PC-3 (cell line): Measurements from ENCODE around the gene SMAD3. TPM values are rescaled to one million over a fixed set of nuclear protein-coding genes. Genes with fewer than 3 reads are reported as not detected.

Experiments
- ATAC-seq: fragments of 200-7000 bp; cut with Tn5 transposase; 2 replicates; pipeline ENCODE4 v1.9.1; 2020; ENCODE audit warnings: mild to moderate bottlenecking, moderate library complexity
- BruUV-seq: library from RNA; stranded (reverse); fragments of 400-500 nt; replicated peaks from 2 replicates; lab custom pipeline; 2021; lab: Mats Ljungman, UMichigan
- CTCF ChIA-PET: fragments of 300-600 bp; sonication (Branson Sonifier 250); formaldehyde crosslinking; loops from one replicate; lab custom pipeline; 2022; ENCODE audit warnings: antibody characterized with exemption; lab: Charles Lee
- POLR2A ChIA-PET: fragments of 300-600 bp; sonication (Branson Sonifier 250); formaldehyde crosslinking; loops from one replicate; lab custom pipeline; 2022; ENCODE audit warnings: antibody characterized with exemption; ENCODE audit not compliant: unreplicated experiment; lab: Charles Lee
- DNase-seq: peaks from one replicate; pipeline ENCODE4 v3.0.0-alpha.2; 2015
- H2AFZ ChIP-seq: fragments of 300-600 bp; sonication (generic); 2 replicates; pipeline ENCODE4 v1.6.0; 2016; ENCODE audit warnings: antibody characterized with exemption, low read length
- H3F3A ChIP-seq: fragments of 300-600 bp; sonication (generic); one replicate; pipeline ENCODE4 v1.6.0; 2017; ENCODE audit warnings: antibody characterized with exemption, low read length, control low read depth, mild to moderate bottlenecking; ENCODE audit not compliant: unreplicated experiment
- H3K27ac ChIP-seq: fragments of 300-600 bp; sonication (generic); 2 replicates; pipeline ENCODE4 v1.5.1; 2016; ENCODE audit warnings: mild to moderate bottlenecking, low read length
- H3K27me3 ChIP-seq: fragments of 300-600 bp; sonication (generic); 2 replicates; pipeline ENCODE4 v1.6.1; 2016; ENCODE audit warnings: low read length, mixed read lengths
- H3K36me3 ChIP-seq: fragments of 300-600 bp; sonication (generic); 2 replicates; pipeline ENCODE4 v1.6.1; 2016; ENCODE audit warnings: low read depth, mixed run types, low read length, mixed read lengths
- H3K4me1 ChIP-seq: fragments of 300-600 bp; sonication (generic); 2 replicates; pipeline ENCODE4 v1.5.1; 2016; ENCODE audit warnings: low read length; ENCODE audit not compliant: insufficient read depth
- H3K4me2 ChIP-seq: fragments of 300-600 bp; sonication (generic); 2 replicates; pipeline ENCODE4 v1.6.0; 2016; ENCODE audit warnings: low read length
- H3K4me3 ChIP-seq: fragments of 300-600 bp; sonication (generic); 2 replicates; pipeline ENCODE4 v1.5.1; 2016; ENCODE audit warnings: mild to moderate bottlenecking, low read length, mixed read lengths
- H3K79me2 ChIP-seq: fragments of 300-600 bp; sonication (generic); 2 replicates; pipeline ENCODE4 v1.6.1; 2017; ENCODE audit warnings: low read length, mixed read lengths
- H3K9ac ChIP-seq: fragments of 300-600 bp; sonication (generic); 2 replicates; pipeline ENCODE4 v1.6.0; 2016; ENCODE audit warnings: mild to moderate bottlenecking, low read length
- H3K9me2 ChIP-seq: fragments of 300-600 bp; sonication (generic); replicated peaks from 2 replicates; pipeline ENCODE4 v1.6.1; 2016; ENCODE audit warnings: mixed run types, low read length, mixed read lengths
- H3K9me3 ChIP-seq: fragments of 300-600 bp; sonication (generic); 2 replicates; pipeline ENCODE4 v1.6.1; 2016; ENCODE audit warnings: low read length, mixed read lengths
- H4K20me1 ChIP-seq: fragments of 300-600 bp; sonication (generic); 2 replicates; pipeline ENCODE4 v1.6.1; 2016; ENCODE audit warnings: low read length, mixed read lengths
- EZH2 ChIP-seq: fragments of 300-600 bp; sonication (generic); IDR thresholded peaks from one replicate; pipeline ENCODE4 v1.6.1; 2017; ENCODE audit warnings: antibody characterized with exemption, mild to moderate bottlenecking, low read length; ENCODE audit not compliant: unreplicated experiment
- EZH2phosphoT487 ChIP-seq: fragments of 300-600 bp; sonication (generic); IDR thresholded peaks from 2 replicates; pipeline ENCODE4 v1.6.1; 2018; ENCODE audit warnings: mild to moderate bottlenecking, antibody characterized with exemption, low read length, borderline replicate concordance
- intact Hi-C: fragments of 100-400 bp; cut with micrococcal nuclease; formaldehyde crosslinking; loops from 2 replicates; pipeline ENCODE4 v1.9.0; 2023
- total RNA-seq: library from RNA; depleted of rRNA; stranded (reverse); fragments of >200 nt; gene quantifications from 2 replicates; pipeline ENCODE4 v1.2.3, GENCODE V29; 2014
- TF ChIP-seq, protein P1 (sequence below): fragments of 300-600 bp; sonication (generic); conservative IDR thresholded peaks from 2 replicates; pipeline ENCODE4 v1.5.1; 2017; ENCODE audit warnings: antibody characterized with exemption, low read depth, mild to moderate bottlenecking, low read length

Gene SMAD3
- total RNA-seq, 1 experiment from 2014 or later: 75.6 TPM

GRCh38 chr15:67103432-67103831 lies 38.0 kb downstream of the SMAD3 start:
- Histone ChIP-seq H3K9me3 (no peaks in the 10 kb centered on the region), H3K36me3 (peaks cover 39% of the 10 kb centered on the region), H3K9ac (no peak overlapping the region), H3F3A (peaks cover 17% of the 10 kb centered on the region), H3K4me3 (no peak overlapping the region), H3K79me2 (peaks cover 90% of the 10 kb centered on the region), H3K27me3 (no peaks in the 10 kb centered on the region), H3K9me2 (no peaks in the 10 kb centered on the region), H3K4me2 (no peak overlapping the region), H2AFZ (no peak overlapping the region), H4K20me1 (no peaks in the 10 kb centered on the region), H3K4me1 (peaks cover 64% of the 10 kb centered on the region), H3K27ac (peak overlapping the region; percentile 99)
- intact Hi-C loops: no loop called here
- TF ChIP-seq EZH2: no peak
- TF ChIP-seq, protein P1, sequence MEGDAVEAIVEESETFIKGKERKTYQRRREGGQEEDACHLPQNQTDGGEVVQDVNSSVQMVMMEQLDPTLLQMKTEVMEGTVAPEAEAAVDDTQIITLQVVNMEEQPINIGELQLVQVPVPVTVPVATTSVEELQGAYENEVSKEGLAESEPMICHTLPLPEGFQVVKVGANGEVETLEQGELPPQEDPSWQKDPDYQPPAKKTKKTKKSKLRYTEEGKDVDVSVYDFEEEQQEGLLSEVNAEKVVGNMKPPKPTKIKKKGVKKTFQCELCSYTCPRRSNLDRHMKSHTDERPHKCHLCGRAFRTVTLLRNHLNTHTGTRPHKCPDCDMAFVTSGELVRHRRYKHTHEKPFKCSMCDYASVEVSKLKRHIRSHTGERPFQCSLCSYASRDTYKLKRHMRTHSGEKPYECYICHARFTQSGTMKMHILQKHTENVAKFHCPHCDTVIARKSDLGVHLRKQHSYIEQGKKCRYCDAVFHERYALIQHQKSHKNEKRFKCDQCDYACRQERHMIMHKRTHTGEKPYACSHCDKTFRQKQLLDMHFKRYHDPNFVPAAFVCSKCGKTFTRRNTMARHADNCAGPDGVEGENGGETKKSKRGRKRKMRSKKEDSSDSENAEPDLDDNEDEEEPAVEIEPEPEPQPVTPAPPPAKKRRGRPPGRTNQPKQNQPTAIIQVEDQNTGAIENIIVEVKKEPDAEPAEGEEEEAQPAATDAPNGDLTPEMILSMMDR: no peak
- no peak for TF ChIP-seq EZH2phosphoT487
- no TSS peak for BruUV-seq
- ATAC-seq (no peak), DNase-seq (no peak)
- CTCF ChIA-PET: no interaction called here
- POLR2A ChIA-PET: no interaction called here

GRCh38 chr15:67103869-67104268 lies 38.5 kb downstream of the SMAD3 start:
- DNase-seq (no peak), ATAC-seq (no peak)
- CTCF ChIA-PET: no interaction called here
- H3K9ac ChIP-seq: no peak overlapping the region
- no peaks in the 10 kb centered on the region for H3K27me3 ChIP-seq
- peaks cover 69% of the 10 kb centered on the region for H3K4me1 ChIP-seq
- peaks cover 17% of the 10 kb centered on the region for H3F3A ChIP-seq
- no peak overlapping the region for H3K4me3 ChIP-seq
- POLR2A ChIA-PET: no interaction called here
- H2AFZ ChIP-seq: no peak overlapping the region
- no peaks in the 10 kb centered on the region for H4K20me1 ChIP-seq
- H3K36me3 ChIP-seq: peaks cover 43% of the 10 kb centered on the region
- intact Hi-C loops: no loop called here
- no peaks in the 10 kb centered on the region for H3K9me2 ChIP-seq
- peaks cover 90% of the 10 kb centered on the region for H3K79me2 ChIP-seq
- TF ChIP-seq EZH2phosphoT487 (no peak), EZH2 (no peak)
- TF ChIP-seq, protein P1: no peak
- no peaks in the 10 kb centered on the region for H3K9me3 ChIP-seq
- no TSS peak for BruUV-seq
- H3K27ac ChIP-seq: peak overlapping the region; percentile 99
- H3K4me2 ChIP-seq: no peak overlapping the region

DNA sequence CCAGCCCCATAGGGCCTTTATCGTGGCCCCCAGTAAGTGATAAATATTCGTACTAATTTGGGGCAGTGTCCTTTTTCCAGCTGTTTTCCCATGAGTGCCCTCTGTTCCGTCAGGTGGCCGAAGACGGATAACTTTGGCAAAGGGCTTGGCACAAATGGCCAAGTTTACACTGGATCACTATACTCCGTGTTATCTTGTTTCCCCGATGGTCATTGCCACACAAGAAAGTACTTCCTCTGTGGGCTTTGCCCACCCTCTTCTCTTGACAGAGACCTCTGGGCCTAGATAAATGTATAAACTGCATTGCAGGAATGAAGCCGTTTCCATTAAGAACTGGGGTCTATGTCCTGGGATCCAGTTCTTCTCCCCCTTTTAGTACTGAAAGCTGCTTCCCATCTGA lies 39.1 kb downstream of the SMAD3 start:
- DNase-seq (no peak), ATAC-seq (no peak)
- Histone ChIP-seq H3K4me3 (no peak overlapping the region), H3K27me3 (no peaks in the 10 kb centered on the region), H4K20me1 (no peaks in the 10 kb centered on the region), H3K9ac (peak overlapping the region; percentile 76), H3K79me2 (peaks cover 90% of the 10 kb centered on the region), H3K4me1 (peaks cover 73% of the 10 kb centered on the region), H3K27ac (peak overlapping the region; percentile 99), H3K9me2 (no peaks in the 10 kb centered on the region), H3K36me3 (peaks cover 45% of the 10 kb centered on the region), H3K4me2 (peak overlapping the region; percentile 40), H2AFZ (no peak overlapping the region), H3K9me3 (no peaks in the 10 kb centered on the region), H3F3A (peaks cover 17% of the 10 kb centered on the region)
- POLR2A ChIA-PET: interaction anchor here (1.0 kb wide), 1 partner anchor 21 kb away, joined by 4 read pairs; no protein-coding TSS in a partner anchor
- intact Hi-C loops: no loop called here
- TF ChIP-seq, protein P1: no peak
- TF ChIP-seq EZH2: no peak
- no peak for TF ChIP-seq EZH2phosphoT487
- CTCF ChIA-PET: interaction anchor here (1.4 kb wide), 1 partner anchor 158 kb away, joined by 5 read pairs; no protein-coding TSS in a partner anchor
- no TSS peak for BruUV-seq
